Hepatocyte (in vitro differentiated cells): ENCODE data around the gene CEACAM19. TPM values are rescaled to one million over a fixed set of nuclear protein-coding genes. Genes with fewer than 3 reads are reported as not detected.

ENCODE experiments used
- DNase-seq: peaks from one replicate; pipeline ENCODE4 v3.0.0-alpha.2; 2016; ENCODE audit warnings: low spot score
- H2AFZ ChIP-seq: fragments of 200-600 bp; sonication (generic); 2 replicates; pipeline ENCODE4 v1.6.0; 2016; ENCODE audit warnings: antibody characterized with exemption, mild to moderate bottlenecking
- H3K27ac ChIP-seq: fragments of 200-600 bp; sonication (generic); 2 replicates; pipeline ENCODE4 v1.5.1; 2016; ENCODE audit warnings: mild to moderate bottlenecking
- H3K27me3 ChIP-seq: fragments of 200-600 bp; sonication (generic); 2 replicates; pipeline ENCODE4 v1.6.1; 2016
- H3K36me3 ChIP-seq: fragments of 200-600 bp; sonication (generic); replicated peaks from 2 replicates; pipeline ENCODE4 v1.5.1; 2016; ENCODE audit warnings: low read depth; ENCODE audit not compliant: insufficient read depth
- H3K4me1 ChIP-seq: fragments of 200-600 bp; sonication (generic); 2 replicates; pipeline ENCODE4 v1.5.1; 2016; ENCODE audit warnings: mild to moderate bottlenecking, moderate library complexity; ENCODE audit not compliant: insufficient read depth
- H3K4me2 ChIP-seq: fragments of 200-600 bp; sonication (generic); 2 replicates; pipeline ENCODE4 v1.6.0; 2016
- H3K4me3 ChIP-seq: fragments of 200-600 bp; sonication (generic); 2 replicates; pipeline ENCODE4 v1.5.1; 2016; ENCODE audit warnings: mild to moderate bottlenecking
- H3K79me2 ChIP-seq: fragments of 200-600 bp; sonication (generic); 2 replicates; pipeline ENCODE4 v1.6.0; 2017; ENCODE audit warnings: mild to moderate bottlenecking
- H3K9me2 ChIP-seq: fragments of 200-600 bp; sonication (generic); replicated peaks from 2 replicates; pipeline ENCODE4 v1.6.0; 2017; ENCODE audit warnings: mild to moderate bottlenecking; ENCODE audit not compliant: insufficient read depth
- H3K9me3 ChIP-seq: fragments of 200-600 bp; sonication (generic); 2 replicates; pipeline ENCODE4 v1.5.1; 2016; ENCODE audit warnings: low read depth, mild to moderate bottlenecking
- H4K20me1 ChIP-seq: fragments of 200-600 bp; sonication (generic); 2 replicates; pipeline ENCODE4 v1.6.0; 2016; ENCODE audit warnings: mild to moderate bottlenecking; ENCODE audit not compliant: insufficient read depth, poor library complexity, severe bottlenecking
- EZH2 ChIP-seq: fragments of 200-600 bp; sonication (generic); IDR thresholded peaks from 2 replicates; pipeline ENCODE4 v1.6.1; 2016; ENCODE audit warnings: antibody characterized with exemption, mild to moderate bottlenecking, borderline replicate concordance
- EZH2phosphoT487 ChIP-seq: fragments of 200-600 bp; sonication (generic); IDR thresholded peaks from one replicate; pipeline ENCODE4 v1.6.1; 2018; ENCODE audit warnings: antibody characterized with exemption, mild to moderate bottlenecking, low read depth, moderate library complexity; ENCODE audit not compliant: unreplicated experiment, severe bottlenecking
- WGBS: methylation state at CpG from one replicate; pipeline ENCODE4 v1.1.6; 2016; ENCODE audit warnings: low lambda C conversion rate; ENCODE audit errors: missing lambda C conversion rate; 5-methylcytosine and 5-hydroxymethylcytosine counted together
- polyA plus RNA-seq: library from polyadenylated mRNA; unstranded; fragments of >200 nt; fragmentation: Nextera tagmentation; extraction: Ambion mirVana; gene quantifications from 2 replicates; pipeline ENCODE4 v1.2.1, GENCODE V29; 2016
- total RNA-seq: library from RNA; depleted of rRNA; stranded (reverse); fragments of >200 nt; gene quantifications from 2 replicates; pipeline ENCODE4 v1.2.3, GENCODE V29; 2014
- TF ChIP-seq, protein P1 (sequence below): fragments of 200-600 bp; sonication (generic); IDR thresholded peaks from 2 replicates; pipeline ENCODE4 v1.5.1; 2016; ENCODE audit warnings: antibody characterized with exemption, mild to moderate bottlenecking; ENCODE audit not compliant: poor library complexity

Gene CEACAM19
- total and polyA plus RNA-seq, 2 experiments from 2014 or later: 2.8 to 5.6 TPM

- Histone ChIP-seq H3K4me2 (no peak overlapping the region), H4K20me1 (no peaks in the 10 kb centered on the region)
These were observed 51.1 kb downstream of the CEACAM19 start for GRCh38 chr19:44722131-44723121.

DNA sequence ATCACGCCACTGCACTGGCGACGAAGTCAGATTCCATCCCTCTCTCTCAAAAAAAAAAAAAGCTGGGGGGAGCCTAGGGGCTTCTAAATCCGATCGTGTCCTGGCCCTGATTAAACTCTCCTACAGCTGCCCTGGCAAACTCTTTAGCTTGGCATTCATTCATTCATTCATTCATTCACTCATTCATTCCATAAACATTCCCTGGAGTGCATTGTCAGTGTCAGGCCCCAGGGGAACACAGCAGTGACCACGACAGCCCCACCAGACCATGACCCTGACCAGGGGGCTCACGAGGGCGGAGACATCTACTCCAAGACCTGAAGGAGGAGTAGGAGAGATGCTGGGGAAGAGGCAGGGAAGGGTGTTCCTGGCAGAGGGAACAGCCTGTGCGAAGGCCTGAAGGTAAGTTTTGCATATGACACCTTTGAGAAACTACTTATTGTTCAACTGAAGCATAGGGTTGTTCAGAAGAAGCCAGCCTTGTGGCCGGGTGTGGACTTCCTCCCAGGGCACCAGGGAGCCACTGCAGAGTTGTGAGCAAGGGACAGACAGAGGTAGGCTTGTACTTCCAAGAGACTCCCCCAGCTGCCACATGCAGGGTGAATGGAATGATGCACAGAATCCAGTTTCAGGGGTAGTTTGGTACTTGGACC is 52.1 kb downstream of the CEACAM19 start:
- H2AFZ ChIP-seq: no peak overlapping the region
- H3K9me3 ChIP-seq: no peaks in the 10 kb centered on the region
- H3K4me3 ChIP-seq: no peak overlapping the region
- 86% methylated on average over 10 of the region's 10 CpGs for WGBS
- peaks cover 28% of the 10 kb centered on the region for H3K4me1 ChIP-seq
- peaks cover 8% of the 10 kb centered on the region for H3K79me2 ChIP-seq
- H3K4me2 ChIP-seq: peak overlapping the region; percentile 62
- no peaks in the 10 kb centered on the region for H3K27me3 ChIP-seq
- no peak for DNase-seq
- H3K9me2 ChIP-seq: no peaks in the 10 kb centered on the region
- H4K20me1 ChIP-seq: no peaks in the 10 kb centered on the region
- TF ChIP-seq EZH2phosphoT487 (no peak), EZH2 (no peak)
- TF ChIP-seq, protein P1, sequence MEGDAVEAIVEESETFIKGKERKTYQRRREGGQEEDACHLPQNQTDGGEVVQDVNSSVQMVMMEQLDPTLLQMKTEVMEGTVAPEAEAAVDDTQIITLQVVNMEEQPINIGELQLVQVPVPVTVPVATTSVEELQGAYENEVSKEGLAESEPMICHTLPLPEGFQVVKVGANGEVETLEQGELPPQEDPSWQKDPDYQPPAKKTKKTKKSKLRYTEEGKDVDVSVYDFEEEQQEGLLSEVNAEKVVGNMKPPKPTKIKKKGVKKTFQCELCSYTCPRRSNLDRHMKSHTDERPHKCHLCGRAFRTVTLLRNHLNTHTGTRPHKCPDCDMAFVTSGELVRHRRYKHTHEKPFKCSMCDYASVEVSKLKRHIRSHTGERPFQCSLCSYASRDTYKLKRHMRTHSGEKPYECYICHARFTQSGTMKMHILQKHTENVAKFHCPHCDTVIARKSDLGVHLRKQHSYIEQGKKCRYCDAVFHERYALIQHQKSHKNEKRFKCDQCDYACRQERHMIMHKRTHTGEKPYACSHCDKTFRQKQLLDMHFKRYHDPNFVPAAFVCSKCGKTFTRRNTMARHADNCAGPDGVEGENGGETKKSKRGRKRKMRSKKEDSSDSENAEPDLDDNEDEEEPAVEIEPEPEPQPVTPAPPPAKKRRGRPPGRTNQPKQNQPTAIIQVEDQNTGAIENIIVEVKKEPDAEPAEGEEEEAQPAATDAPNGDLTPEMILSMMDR: no peak
- H3K36me3 ChIP-seq: no peaks in the 10 kb centered on the region
- H3K27ac ChIP-seq: peak overlapping the region; percentile 21

More at GRCh38 chr19:44722131-44723121, 51.1 kb downstream of the CEACAM19 start:
- DNase-seq: no peak
- TF ChIP-seq EZH2phosphoT487: no peak
- TF ChIP-seq EZH2: no peak
- TF ChIP-seq, protein P1: no peak
- Histone ChIP-seq H3K9me3 (no peaks in the 10 kb centered on the region), H3K4me1 (peaks cover 30% of the 10 kb centered on the region), H2AFZ (no peak overlapping the region), H3K27me3 (no peaks in the 10 kb centered on the region), H3K9me2 (no peaks in the 10 kb centered on the region), H3K4me3 (no peak overlapping the region), H3K79me2 (peaks cover 8% of the 10 kb centered on the region), H3K27ac (no peak overlapping the region), H3K36me3 (no peaks in the 10 kb centered on the region)
- 70% methylated on average over 21 of the region's 21 CpGs for WGBS

- H4K20me1 ChIP-seq: no peaks in the 10 kb centered on the region
- TF ChIP-seq, protein P1: peak; percentile 98
- TF ChIP-seq EZH2: no peak
- no peak for TF ChIP-seq EZH2phosphoT487
- peaks cover 8% of the 10 kb centered on the region for H3K79me2 ChIP-seq
- no peaks in the 10 kb centered on the region for H3K9me2 ChIP-seq
- H3K4me3 ChIP-seq: no peak overlapping the region
- 17% methylated on average over 7 of the region's 7 CpGs for WGBS
- peak; percentile 88 for DNase-seq
- H3K9me3 ChIP-seq: no peaks in the 10 kb centered on the region
- no peaks in the 10 kb centered on the region for H3K27me3 ChIP-seq
- peak overlapping the region; percentile 96 for H3K27ac ChIP-seq
- no peaks in the 10 kb centered on the region for H3K36me3 ChIP-seq
- H3K4me2 ChIP-seq: peak overlapping the region; percentile 68
- no peak overlapping the region for H2AFZ ChIP-seq
- H3K4me1 ChIP-seq: peaks cover 23% of the 10 kb centered on the region
These were observed 52.7 kb downstream of the CEACAM19 start for GRCh38 chr19:44723952-44724319.
